Endothelial cell of umbilical vein (primary cell): Measurements from ENCODE around the gene FYTTD1. TPM values are rescaled to one million over a fixed set of nuclear protein-coding genes. Genes with fewer than 3 reads are reported as not detected.

Experiments
- BruUV-seq: library from RNA; stranded (reverse); fragments of 400-500 nt; replicated peaks from 2 replicates; lab custom pipeline; 2021; lab: Mats Ljungman, UMichigan
- CTCF ChIA-PET: fragments of 300-600, 350-600 bp; sonication (Branson Sonifier 250); formaldehyde crosslinking; loops from one replicate; lab custom pipeline; 2021; ENCODE audit warnings: antibody characterized with exemption, inconsistent platforms; lab: Charles Lee
- POLR2A ChIA-PET: fragments of 300-600, 350-600 bp; sonication (Branson Sonifier 250); formaldehyde crosslinking; loops from one replicate; lab custom pipeline; 2021; ENCODE audit warnings: antibody characterized with exemption, inconsistent platforms; lab: Charles Lee
- DNase-seq: peaks from one replicate; pipeline ENCODE4 v3.0.0-alpha.2; 2011; ENCODE audit warnings: low read depth, low spot score
- FAIRE-seq: peaks from 2 replicates; lab custom pipeline; 2011; peaks lifted over from hg19 to GRCh38; lab: Jason Lieb, UNC
- H2AFZ ChIP-seq: 2 replicates; pipeline ENCODE4 v1.6.0; 2012; ENCODE audit warnings: low read depth, low read length, control low read depth, inconsistent platforms
- H3K27ac ChIP-seq: 2 replicates; pipeline ENCODE4 v1.5.1; 2011; ENCODE audit warnings: low read depth, mild to moderate bottlenecking, control low read depth, low read length, moderate library complexity; ENCODE audit not compliant: insufficient read depth
- H3K27me3 ChIP-seq, 2 experiments: 2 replicates each; pipeline versions ENCODE4 v1.6.0 to v1.6.1; 2011; ENCODE audit warnings: low read length in 2 of 2, mixed read lengths in 1 of 2; ENCODE audit not compliant: control insufficient read depth in 2 of 2, insufficient read depth in 2 of 2
- H3K36me3 ChIP-seq, 2 experiments: 2 replicates in 1 of 2; 3 replicates in 1 of 2; pipeline ENCODE4 v1.5.1; 2011; ENCODE audit warnings: low read length in 2 of 2, mild to moderate bottlenecking in 1 of 2, moderate library complexity in 1 of 2; ENCODE audit not compliant: control insufficient read depth in 2 of 2, insufficient read depth in 2 of 2; ENCODE audit errors: extremely low read depth in 1 of 2
- H3K4me1 ChIP-seq: 3 replicates; pipeline ENCODE4 v1.5.1; 2011; ENCODE audit warnings: mild to moderate bottlenecking, low read length; ENCODE audit not compliant: control insufficient read depth, insufficient read depth; ENCODE audit errors: extremely low read depth
- H3K4me2 ChIP-seq: 2 replicates; pipeline ENCODE4 v1.6.1; 2011; ENCODE audit warnings: low read length, control low read depth, mixed read lengths; ENCODE audit not compliant: insufficient read depth
- H3K4me3 ChIP-seq, 3 experiments: fragments of 200-600 bp in 1 of 3; sonication (generic), shearing (Covaris generic) in 1 of 3; replicated peaks in 1 of 3; 2 replicates each; pipeline ENCODE4 v1.5.1; 2011 to 2016; ENCODE audit warnings: control low read depth in 3 of 3, low read length in 3 of 3, mild to moderate bottlenecking in 2 of 3, inconsistent platforms in 1 of 3, low read depth in 1 of 3, moderate library complexity in 1 of 3; ENCODE audit not compliant: insufficient read depth in 1 of 3
- H3K79me2 ChIP-seq: 2 replicates; pipeline ENCODE4 v1.6.0; 2012; ENCODE audit warnings: low read length, inconsistent platforms; ENCODE audit not compliant: control insufficient read depth, insufficient read depth
- H3K9ac ChIP-seq: replicated peaks from 2 replicates; pipeline ENCODE3; 2011; ENCODE audit warnings: low read length, control low read depth; ENCODE audit not compliant: insufficient read depth; ENCODE audit errors: extremely low read depth
- H3K9me1 ChIP-seq: replicated peaks from 3 replicates; pipeline ENCODE4 v1.6.0; 2011; ENCODE audit warnings: mild to moderate bottlenecking, low read length; ENCODE audit not compliant: control insufficient read depth, insufficient read depth; ENCODE audit errors: extremely low read depth
- H3K9me3 ChIP-seq: replicated peaks from 2 replicates; pipeline ENCODE4 v1.5.1; 2012; ENCODE audit warnings: low read length, inconsistent platforms; ENCODE audit not compliant: control insufficient read depth, insufficient read depth
- H4K20me1 ChIP-seq: replicated peaks from 2 replicates; pipeline ENCODE3; 2011; ENCODE audit warnings: mild to moderate bottlenecking, low read length; ENCODE audit not compliant: control insufficient read depth, insufficient read depth; ENCODE audit errors: extremely low read depth
- EZH2 ChIP-seq: IDR thresholded peaks from 2 replicates; pipeline ENCODE4 v1.6.1; 2012; ENCODE audit warnings: borderline replicate concordance, low read depth, mild to moderate bottlenecking, moderate library complexity, low read length, inconsistent platforms; ENCODE audit not compliant: severe bottlenecking
- FOS ChIP-seq: IDR thresholded peaks from 2 replicates; pipeline ENCODE4 v1.6.1; 2011; ENCODE audit warnings: mild to moderate bottlenecking, low read length, moderate library complexity, borderline replicate concordance; ENCODE audit not compliant: insufficient read depth
- GATA2 ChIP-seq: IDR thresholded peaks from 2 replicates; pipeline ENCODE4 v1.7.0; 2011; ENCODE audit warnings: low read depth, mild to moderate bottlenecking, moderate library complexity, mixed read lengths, low read length; ENCODE audit not compliant: insufficient read length, insufficient read depth
- JUN ChIP-seq: IDR thresholded peaks from 2 replicates; pipeline ENCODE4 v1.6.1; 2011; ENCODE audit warnings: borderline replicate concordance, low read depth; ENCODE audit not compliant: insufficient read length, insufficient read depth
- MYC ChIP-seq: IDR thresholded peaks from one replicate; pipeline ENCODE4 v1.6.1; 2011; ENCODE audit warnings: mild to moderate bottlenecking, low read depth, low read length
- POLR2A ChIP-seq: IDR thresholded peaks from 2 replicates; pipeline ENCODE4 v1.6.1; 2012; ENCODE audit warnings: low read depth, mild to moderate bottlenecking, control low read depth, low read length
- POLR2AphosphoS5 ChIP-seq: IDR thresholded peaks from 2 replicates; pipeline ENCODE4 v1.6.1; 2012; ENCODE audit warnings: low read depth, mild to moderate bottlenecking, control low read depth, low read length, moderate library complexity; ENCODE audit not compliant: insufficient read depth
- dilution Hi-C: fragments of 300-500 bp; cut with MboI; formaldehyde crosslinking; loops from one replicate; pipeline ENCODE4 v1.15.0; 2019; ENCODE audit warnings: low sequenced_read_pairs; ENCODE audit not compliant: extremely low pct_ligation_motif_present
- intact Hi-C: fragments of 100-400 bp; cut with micrococcal nuclease; formaldehyde crosslinking; loops from one replicate; pipeline ENCODE4 v1.10.0; 2022
- polyA plus RNA-seq, 4 experiments: library from polyadenylated mRNA; depleted of rRNA in 3 of 4; stranded (reverse) in 3 of 4; unstranded in 1 of 4; fragments of >200 nt; gene quantifications; 2 replicates each; pipeline versions ENCODE4 v1.2.1 to v1.2.3, GENCODE V29; 2011 to 2012; ENCODE audit warnings: missing spikeins in 1 of 4
- total RNA-seq: library from RNA; stranded (reverse); gene quantifications from 2 replicates; pipeline ENCODE4 v1.2.3, GENCODE V29; 2021
- TF ChIP-seq, protein P1 (sequence below), 2 donors: IDR thresholded peaks; 1 replicate in 1 of 2; 2 replicates in 1 of 2; pipeline ENCODE4 v1.5.1; 2011; ENCODE audit warnings: low read length in 2 of 2, mild to moderate bottlenecking in 2 of 2, moderate library complexity in 2 of 2, control low read depth in 1 of 2, inconsistent platforms in 1 of 2, low read depth in 1 of 2; ENCODE audit not compliant: insufficient read depth in 1 of 2; ENCODE audit errors: extremely low read depth in 1 of 2
- TF ChIP-seq, protein P2 (sequence below): IDR thresholded peaks from 2 replicates; pipeline ENCODE4 v1.6.1; 2011; ENCODE audit not compliant: insufficient read depth, insufficient read length

The FYTTD1 gene
- total and polyA plus RNA-seq, 2 donors (not counting 3 experiments of a cell fraction or from before 2014, with no cell fraction given), result 8.9 to 52.3 TPM

DNA sequence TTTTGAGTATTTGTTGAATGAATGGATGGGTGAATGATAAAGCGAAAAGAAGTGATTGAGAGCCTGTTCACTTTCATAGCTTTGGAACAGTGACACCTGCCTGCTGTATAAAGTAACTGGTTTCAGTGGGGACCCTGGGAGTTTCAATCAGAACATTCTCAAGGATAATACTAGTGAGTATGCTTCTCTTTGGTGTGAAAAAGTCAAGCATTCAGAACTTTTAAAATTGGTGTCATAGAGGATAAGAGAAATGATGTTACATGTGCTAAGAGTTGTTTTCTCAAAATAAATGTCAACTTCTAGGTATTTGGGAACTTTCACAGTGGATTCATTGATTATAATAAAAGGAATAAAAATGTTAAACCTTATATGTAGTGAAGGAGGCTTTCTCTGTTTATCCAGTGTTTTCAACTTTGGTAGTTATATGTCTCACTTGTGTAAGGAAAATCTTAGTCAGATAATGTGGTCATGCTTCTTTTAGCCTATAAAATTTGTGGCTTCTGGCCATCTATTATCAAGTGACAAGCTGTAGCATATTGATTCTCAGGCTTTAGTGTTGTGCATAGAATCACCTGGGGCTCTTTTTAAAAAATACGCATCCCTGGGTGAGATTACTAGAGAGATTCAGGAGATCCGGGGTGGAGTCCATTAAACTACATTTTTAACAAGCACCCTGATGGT lies 53.2 kb downstream of the FYTTD1 start:
- H3K4me1 ChIP-seq, result no peaks in the 10 kb centered on the region
- TF ChIP-seq MYC, result no peak
- TF ChIP-seq JUN, result no peak
- intact Hi-C loops (no loop called here), dilution Hi-C loops (no loop called here)
- H3K27me3 ChIP-seq, result no peaks in the 10 kb centered on the region
- peaks cover 84% of the 10 kb centered on the region for H3K79me2 ChIP-seq
- no peak overlapping the region for H3K4me2 ChIP-seq
- H3K9me1 ChIP-seq, result no peaks in the 10 kb centered on the region
- POLR2A ChIA-PET, result no interaction called here
- no peak overlapping the region for H2AFZ ChIP-seq
- DNase-seq (no peak), FAIRE-seq (no peak)
- no peaks in the 10 kb centered on the region for H3K9me3 ChIP-seq
- H3K9ac ChIP-seq, result no peak overlapping the region
- CTCF ChIA-PET, result interaction anchor here (1.4 kb wide), 1 partner anchor 9 kb away, joined by 6 read pairs; no protein-coding TSS in a partner anchor
- BruUV-seq, result no TSS peak
- H4K20me1 ChIP-seq, result peaks cover 22% of the 10 kb centered on the region
- no peak overlapping the region for H3K4me3 ChIP-seq
- H3K36me3 ChIP-seq, result no peaks in the 10 kb centered on the region
- H3K27ac ChIP-seq, result no peak overlapping the region

DNA sequence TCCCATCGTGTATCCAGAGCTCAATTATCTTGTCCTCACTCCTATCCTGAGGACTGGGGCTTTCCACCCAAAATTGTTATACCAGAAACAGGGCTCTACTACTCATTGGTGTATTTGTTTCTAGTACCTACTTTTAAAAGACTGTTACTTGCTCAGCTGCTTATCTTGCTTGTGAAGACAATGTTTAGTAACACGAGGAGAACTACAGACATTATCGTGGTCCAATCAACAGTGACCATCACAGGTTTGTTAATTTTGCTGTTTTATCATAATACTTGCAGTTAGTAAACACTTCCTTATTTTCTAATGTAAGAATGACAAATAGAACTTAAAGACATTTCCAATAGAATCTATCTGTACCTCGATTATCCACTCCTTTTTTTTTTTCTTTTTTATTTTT lies 54.8 kb downstream of the FYTTD1 start:
- FAIRE-seq (no peak), DNase-seq (no peak)
- Histone ChIP-seq H2AFZ (no peak overlapping the region), H3K4me1 (no peaks in the 10 kb centered on the region), H3K4me2 (no peak overlapping the region), H3K27ac (no peak overlapping the region), H3K9ac (no peak overlapping the region), H3K79me2 (peaks cover 84% of the 10 kb centered on the region), H3K27me3 (no peaks in the 10 kb centered on the region), H3K9me3 (no peaks in the 10 kb centered on the region), H3K9me1 (no peaks in the 10 kb centered on the region), H3K4me3 (no peak overlapping the region), H3K36me3 (no peaks in the 10 kb centered on the region), H4K20me1 (peaks cover 21% of the 10 kb centered on the region)
- intact Hi-C loops, result no loop called here
- BruUV-seq, result no TSS peak
- no peak for TF ChIP-seq JUN
- TF ChIP-seq, protein P1, sequence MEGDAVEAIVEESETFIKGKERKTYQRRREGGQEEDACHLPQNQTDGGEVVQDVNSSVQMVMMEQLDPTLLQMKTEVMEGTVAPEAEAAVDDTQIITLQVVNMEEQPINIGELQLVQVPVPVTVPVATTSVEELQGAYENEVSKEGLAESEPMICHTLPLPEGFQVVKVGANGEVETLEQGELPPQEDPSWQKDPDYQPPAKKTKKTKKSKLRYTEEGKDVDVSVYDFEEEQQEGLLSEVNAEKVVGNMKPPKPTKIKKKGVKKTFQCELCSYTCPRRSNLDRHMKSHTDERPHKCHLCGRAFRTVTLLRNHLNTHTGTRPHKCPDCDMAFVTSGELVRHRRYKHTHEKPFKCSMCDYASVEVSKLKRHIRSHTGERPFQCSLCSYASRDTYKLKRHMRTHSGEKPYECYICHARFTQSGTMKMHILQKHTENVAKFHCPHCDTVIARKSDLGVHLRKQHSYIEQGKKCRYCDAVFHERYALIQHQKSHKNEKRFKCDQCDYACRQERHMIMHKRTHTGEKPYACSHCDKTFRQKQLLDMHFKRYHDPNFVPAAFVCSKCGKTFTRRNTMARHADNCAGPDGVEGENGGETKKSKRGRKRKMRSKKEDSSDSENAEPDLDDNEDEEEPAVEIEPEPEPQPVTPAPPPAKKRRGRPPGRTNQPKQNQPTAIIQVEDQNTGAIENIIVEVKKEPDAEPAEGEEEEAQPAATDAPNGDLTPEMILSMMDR (IDR thresholded peaks at IDR 0.05; ENCODE audit: extremely low read depth in 1 of 2, insufficient read depth in 1 of 2, low read depth in 1 of 2, low read length in 2 of 2), result no peak
- no peak for TF ChIP-seq GATA2
- TF ChIP-seq FOS, result no peak
- no peak for TF ChIP-seq MYC
- TF ChIP-seq POLR2A, result no peak
- TF ChIP-seq EZH2, result no peak
- TF ChIP-seq POLR2AphosphoS5, result no peak
- TF ChIP-seq, protein P2, sequence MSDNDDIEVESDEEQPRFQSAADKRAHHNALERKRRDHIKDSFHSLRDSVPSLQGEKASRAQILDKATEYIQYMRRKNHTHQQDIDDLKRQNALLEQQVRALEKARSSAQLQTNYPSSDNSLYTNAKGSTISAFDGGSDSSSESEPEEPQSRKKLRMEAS, result no peak
- ChIA-PET POLR2A (no interaction called here), CTCF (no interaction called here)
- dilution Hi-C loops, result no loop called here
